Frontal cortex (tissue), 4 donors: ENCODE data around the gene ALKBH1. TPM values are rescaled to one million over a fixed set of nuclear protein-coding genes. Genes with fewer than 3 reads are reported as not detected.
"Not testable (repeated sequence)": the region's sequence is repeated elsewhere in the genome, so short reads cannot be mapped to it uniquely, and the experiment has no call there.

Source experiments
- DNase-seq, 2 donors: peaks; one replicate each; pipeline ENCODE4 v3.0.0; 2012; ENCODE audit warnings: low spot score in 2 of 2
- FAIRE-seq: peaks from 2 replicates; lab custom pipeline; 2012; peaks lifted over from hg19 to GRCh38; lab: Jason Lieb, UNC
- total RNA-seq: library from RNA; depleted of rRNA; stranded (reverse); fragments of >200 nt; gene quantifications from one replicate; pipeline ENCODE4 v1.2.3, GENCODE V29; 2014
- donor health status: control.
- donor health status: control.
- donor health status: control.

Gene ALKBH1
- total RNA-seq, 1 donor from 2014 or later: 13.0 TPM

DNA sequence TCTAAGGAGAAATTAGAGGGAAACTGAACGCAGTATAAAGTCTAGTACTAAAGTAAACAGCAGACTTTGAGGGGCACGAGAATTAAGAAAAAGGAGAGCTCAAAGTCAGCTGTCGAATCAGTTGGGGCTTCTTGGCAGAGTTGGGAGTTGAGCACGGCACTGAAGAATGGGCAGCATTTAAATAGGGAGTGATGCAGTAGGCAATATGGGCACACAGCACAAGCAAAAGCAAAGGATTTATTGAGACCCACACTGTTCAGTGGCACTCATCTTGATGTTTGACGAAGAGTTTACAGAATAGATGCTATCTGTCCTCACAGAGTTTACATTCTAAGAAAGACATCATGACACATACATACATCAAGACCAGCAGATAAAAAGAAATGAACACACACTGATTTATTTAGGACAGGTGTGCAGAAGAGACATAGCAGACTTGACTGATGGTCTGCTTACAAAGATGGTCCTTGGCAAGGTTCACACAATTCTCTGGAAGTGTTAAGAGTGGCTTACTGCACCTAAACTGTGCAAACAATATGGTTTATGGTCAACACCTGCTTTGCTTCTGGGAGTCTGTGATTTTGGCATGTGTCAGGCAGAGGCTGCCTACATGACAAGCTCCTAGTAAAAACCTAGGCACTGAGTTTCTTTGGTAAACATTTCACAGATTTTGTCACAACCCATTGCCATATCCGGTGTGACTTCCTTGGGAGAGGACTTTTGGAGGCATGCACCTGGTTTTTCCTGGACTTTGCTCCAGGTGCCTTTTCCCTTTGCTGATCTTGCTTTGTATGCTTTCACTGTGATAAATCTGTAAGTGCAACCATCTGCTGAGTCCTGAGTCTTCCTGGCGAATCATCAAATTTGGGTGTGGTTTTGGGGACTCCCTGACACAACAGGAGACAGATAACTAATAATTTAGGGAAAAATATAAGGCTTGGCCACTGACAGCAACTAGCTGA lies 26.3 kb downstream of the ALKBH1 start:
- FAIRE-seq (no peak), DNase-seq (no peak)

- DNase-seq (no peak), FAIRE-seq (no peak)
These were observed 32.9 kb downstream of the ALKBH1 start for GRCh38 chr14:77674931-77675330.

DNA sequence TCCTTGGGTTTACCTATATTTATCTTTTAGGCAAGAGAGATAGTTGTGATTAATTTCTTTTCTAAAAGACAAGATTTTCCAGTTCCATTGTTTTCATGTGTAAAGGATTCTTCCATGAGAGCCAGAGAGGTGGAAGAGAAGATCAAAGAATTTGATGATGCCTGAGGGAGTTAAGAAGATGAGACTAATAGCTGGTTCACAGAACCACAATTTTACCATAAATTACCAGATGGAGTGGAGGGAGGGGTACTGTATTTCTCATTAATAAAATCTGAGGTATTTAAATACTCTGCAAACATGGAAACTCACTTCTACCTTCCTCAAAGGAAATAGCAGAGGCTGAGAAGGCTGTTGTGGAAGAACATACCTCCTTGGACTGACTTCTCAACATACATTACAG lies 34.6 kb downstream of the ALKBH1 start:
- DNase-seq: no peak
- no peak for FAIRE-seq

GRCh38 chr14:77667331-77667730 lies 40.5 kb downstream of the ALKBH1 start:
- FAIRE-seq (no peak), DNase-seq (no peak)

- FAIRE-seq (no peak), DNase-seq (no peak)
These were observed 44.5 kb downstream of the ALKBH1 start for GRCh38 chr14:77663293-77663692.

GRCh38 chr14:77661562-77661961 lies 46.3 kb downstream of the ALKBH1 start:
- FAIRE-seq, DNase-seq: not testable (repeated sequence)

DNA sequence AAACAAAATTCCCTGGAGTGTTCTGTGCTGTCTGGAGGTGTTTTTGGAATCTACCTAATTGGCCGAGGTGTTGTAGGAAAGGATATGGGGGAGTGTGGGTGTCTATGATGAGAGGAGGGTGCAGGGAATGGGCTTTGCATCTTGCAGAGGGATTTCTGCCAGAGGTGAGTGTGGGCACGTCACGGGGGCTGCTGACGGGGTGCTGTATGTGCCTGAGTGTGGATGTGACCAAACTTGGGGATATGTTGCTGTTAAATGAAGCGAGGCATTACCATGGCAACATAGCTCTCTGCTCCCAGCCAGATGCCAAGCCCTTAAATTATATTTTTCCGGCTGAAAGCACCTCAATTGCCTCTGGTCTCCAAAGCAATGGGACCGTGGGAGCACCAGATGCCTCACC lies 47.1 kb downstream of the ALKBH1 start:
- FAIRE-seq (no peak), DNase-seq (peak in 1 of 2 donors; percentile 48)

DNA sequence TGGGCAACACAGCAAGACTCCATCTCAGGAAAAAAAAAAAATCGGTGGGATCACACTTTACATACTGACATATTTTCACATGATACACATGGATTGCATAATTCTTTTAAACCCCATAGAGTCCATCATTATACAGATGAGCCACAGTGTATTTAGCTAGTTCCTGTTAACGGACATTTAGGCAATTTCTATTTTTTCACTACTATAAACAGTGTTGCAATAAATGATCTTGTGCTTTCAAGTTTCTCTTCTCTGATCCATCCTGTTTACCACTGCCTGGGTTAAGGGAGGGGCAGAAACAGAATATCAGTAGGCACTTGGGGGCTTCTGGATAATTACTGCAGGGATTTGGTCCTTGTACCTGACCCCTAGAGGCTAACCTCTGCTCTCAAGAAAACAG lies 48.0 kb downstream of the ALKBH1 start:
- DNase-seq: no peak
- no peak for FAIRE-seq

- DNase-seq (no peak), FAIRE-seq (no peak)
These were observed 50.5 kb downstream of the ALKBH1 start for GRCh38 chr14:77657280-77657679.

DNA sequence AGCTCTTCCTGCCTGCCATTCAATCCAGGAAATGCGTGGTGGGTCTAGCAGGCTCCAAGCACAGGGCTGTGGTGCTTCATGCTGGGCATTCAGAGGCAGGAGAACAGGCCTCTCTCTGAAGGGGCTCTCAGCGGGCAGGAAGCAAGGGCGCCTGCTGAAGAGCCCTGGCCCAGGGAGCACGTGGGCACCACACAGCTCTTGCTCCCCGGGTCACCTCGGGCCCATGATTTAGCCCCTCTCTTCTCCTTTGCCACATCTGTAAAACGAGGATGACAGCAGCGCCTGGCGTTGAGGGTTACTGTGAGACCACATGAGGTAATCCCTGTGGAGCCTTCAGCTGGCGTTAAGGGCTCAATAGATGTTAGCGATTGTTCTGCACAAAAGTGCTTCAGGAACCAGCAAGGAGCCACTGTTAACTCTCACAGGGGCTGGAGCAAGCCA lies 53.8 kb downstream of the ALKBH1 start:
- no peak for FAIRE-seq
- DNase-seq: no peak

DNA sequence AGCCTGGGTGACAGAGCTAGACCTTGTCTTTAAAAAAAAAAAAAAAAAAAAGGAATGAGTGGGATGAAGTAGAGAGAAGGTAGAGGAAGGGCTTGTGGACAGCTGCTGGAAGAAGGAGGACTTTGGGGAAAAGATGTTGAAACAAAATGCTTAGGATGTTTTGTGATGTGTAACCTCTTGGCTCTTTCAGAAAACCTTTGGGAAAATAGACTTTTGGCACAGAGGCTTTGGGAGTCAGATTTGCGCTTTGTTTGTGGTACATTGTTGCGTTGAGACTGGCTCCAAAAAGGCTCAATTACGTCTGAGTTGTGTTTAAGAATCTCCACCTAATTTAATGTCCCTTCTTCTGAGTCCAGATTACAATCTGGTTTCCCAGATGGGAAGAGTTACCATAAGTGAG lies 58.5 kb downstream of the ALKBH1 start:
- FAIRE-seq (no peak), DNase-seq (no peak)

GRCh38 chr14:77648520-77649200 lies 59.2 kb downstream of the ALKBH1 start:
- DNase-seq: no peak
- FAIRE-seq: no peak

- DNase-seq (no peak), FAIRE-seq (no peak)
These were observed 60.0 kb downstream of the ALKBH1 start for GRCh38 chr14:77647853-77648252.

- no peak for DNase-seq
- FAIRE-seq: no peak
These were observed 60.9 kb downstream of the ALKBH1 start for GRCh38 chr14:77646907-77647306.

- no peak for FAIRE-seq
- no peak for DNase-seq
These were observed 62.1 kb downstream of the ALKBH1 start for GRCh38 chr14:77645520-77646230.

- no peak for DNase-seq
- FAIRE-seq: no peak
These were observed 65.4 kb downstream of the ALKBH1 start for GRCh38 chr14:77642407-77642806.

DNA sequence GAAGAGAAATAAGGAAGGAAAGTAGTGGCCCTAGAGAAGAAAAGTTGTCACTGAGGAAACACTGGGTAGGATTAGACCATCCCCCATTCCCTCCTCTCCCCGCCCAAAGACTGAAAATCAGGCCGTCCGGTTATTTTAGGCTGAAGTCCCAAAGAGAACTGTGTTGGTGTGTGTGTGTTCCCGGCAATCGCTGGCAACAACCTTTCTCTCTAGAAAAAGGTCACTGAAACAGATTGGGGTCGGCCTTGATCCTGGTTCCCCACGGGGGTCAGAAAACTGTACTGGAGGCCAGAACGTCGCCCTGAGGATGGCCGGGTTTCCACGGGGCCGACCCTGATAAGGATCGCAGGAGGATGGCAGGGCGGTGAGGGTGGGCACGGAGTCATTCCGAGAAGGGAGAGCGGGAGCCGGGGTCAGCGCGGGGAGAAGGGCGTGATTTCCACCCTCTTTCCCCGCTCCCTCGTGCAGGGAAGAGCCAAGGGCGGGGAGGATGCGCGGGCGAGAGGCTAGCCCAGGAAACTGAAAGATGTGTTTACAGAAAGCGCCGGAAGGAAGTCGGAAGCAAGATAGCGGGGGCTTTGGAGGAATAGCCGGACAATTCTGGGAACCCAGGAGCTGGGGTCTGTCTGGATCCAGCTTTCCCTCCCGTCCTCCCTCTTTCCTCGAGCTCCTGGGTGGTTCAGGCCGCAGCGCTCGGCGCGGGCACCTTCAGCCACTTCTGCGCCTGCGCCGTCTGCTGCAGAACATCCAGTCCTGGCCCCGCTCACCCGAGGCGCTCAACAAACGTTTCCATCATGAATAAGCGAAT lies 66.1 kb downstream of the ALKBH1 start:
- DNase-seq (peak in 1 of 2 donors; percentile 60), FAIRE-seq (no peak)

DNA sequence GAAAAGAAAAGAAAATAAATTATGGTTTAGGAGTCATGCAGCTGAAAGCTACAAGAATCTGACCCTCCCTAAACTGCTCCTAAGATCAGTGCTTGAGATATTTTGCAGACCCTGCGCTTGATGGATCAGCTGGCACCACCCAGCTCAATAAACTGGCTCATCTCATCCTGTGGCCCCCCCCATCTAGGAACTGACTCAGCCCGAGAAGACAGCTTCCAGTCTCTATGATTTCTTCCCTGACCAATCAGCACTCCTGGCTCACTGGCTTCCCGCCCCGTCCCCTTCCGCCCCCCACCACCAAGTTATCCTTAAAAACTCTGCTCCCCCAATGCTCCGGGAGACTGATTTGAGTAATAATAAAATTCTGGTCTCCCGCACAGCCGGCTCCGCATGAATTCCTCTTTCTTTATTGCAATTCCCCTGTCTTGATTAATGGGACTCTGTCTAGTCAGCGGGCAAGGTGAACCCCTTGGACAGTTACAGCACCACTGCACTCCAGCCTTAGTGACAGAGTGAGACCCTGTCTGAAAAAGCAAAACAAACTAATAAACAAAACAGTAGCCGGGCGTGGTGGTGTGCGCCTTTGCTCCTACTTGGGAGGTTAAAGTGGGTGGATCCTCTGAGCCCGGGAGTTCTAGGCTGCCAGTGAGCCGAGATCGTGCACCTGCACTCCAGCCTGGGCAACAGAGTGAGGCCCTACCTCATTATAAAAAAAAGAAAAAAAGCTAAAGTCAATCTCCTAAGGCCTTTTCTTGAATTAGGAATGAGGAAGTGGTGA lies 66.9 kb downstream of the ALKBH1 start:
- FAIRE-seq (no peak), DNase-seq (no peak)

DNA sequence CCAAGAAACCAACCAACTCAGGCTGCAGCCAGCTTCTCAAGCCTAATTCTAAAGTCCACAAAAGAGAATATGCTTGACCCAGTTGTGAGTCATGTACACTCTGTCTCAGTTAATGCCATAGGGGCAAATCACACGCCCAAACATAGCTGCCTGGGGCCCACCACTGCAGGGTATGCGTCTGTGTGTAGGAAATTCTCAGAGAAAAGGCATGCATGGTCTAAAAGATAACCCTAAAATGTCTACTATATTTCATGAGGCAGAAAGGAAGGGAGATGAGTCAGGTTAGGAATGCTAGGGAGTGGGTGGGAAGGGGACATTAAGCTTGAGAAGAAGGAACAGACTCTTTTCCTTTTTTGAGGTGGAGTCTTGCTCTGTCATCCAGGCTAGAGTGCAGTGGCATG lies 69.1 kb downstream of the ALKBH1 start:
- DNase-seq: no peak
- no peak for FAIRE-seq
